Breast epithelium (tissue), 4 donors: ENCODE results near the gene SLC16A9. TPM values are rescaled to one million over a fixed set of nuclear protein-coding genes. Genes with fewer than 3 reads are reported as not detected.
"Not testable (repeated sequence)": the region's sequence is repeated elsewhere in the genome, so short reads cannot be mapped to it uniquely, and the experiment has no call there.

Experiments
- DNase-seq, 2 donors: peaks; one replicate each; pipeline ENCODE4 v3.0.0-alpha.2; 2019; ENCODE audit warnings: low spot score in 2 of 2
- H3K27ac ChIP-seq, 2 donors: fragments of 200-600 bp; sonication (generic) in 1 of 2; one replicate each; pipeline ENCODE4 v1.5.1; 2016 to 2019; ENCODE audit warnings: mild to moderate bottlenecking in 1 of 2
- H3K27me3 ChIP-seq, 2 donors: fragments of 200-600 bp; sonication (generic) in 1 of 2; one replicate each; pipeline versions ENCODE4 v1.5.1 to v1.6.0; 2017 to 2019; ENCODE audit warnings: control low read depth in 1 of 2, mild to moderate bottlenecking in 1 of 2
- H3K36me3 ChIP-seq: fragments of 200-600 bp; one replicate; pipeline ENCODE4 v1.5.1; 2019
- H3K4me1 ChIP-seq, 2 donors: fragments of 200-600 bp; sonication (generic); one replicate each; pipeline ENCODE4 v1.5.1; 2016 to 2019; ENCODE audit warnings: control low read depth in 1 of 2
- H3K4me3 ChIP-seq, 3 donors: fragments of 200-600 bp; sonication (generic); 1 replicate in 2 of 3; 2 replicates in 1 of 3; pipeline ENCODE4 v1.5.1; 2016 to 2019; ENCODE audit warnings: mild to moderate bottlenecking in 3 of 3, moderate library complexity in 2 of 3
- H3K9me3 ChIP-seq, 2 donors: fragments of 200-600 bp; sonication (generic) in 1 of 2; one replicate each; pipeline ENCODE4 v1.5.1; 2016 to 2019; ENCODE audit warnings: control low read depth in 1 of 2
- CTCF ChIP-seq, 3 donors: fragments of 450-650 bp; IDR thresholded peaks; one replicate each; pipeline ENCODE4 v1.5.1; 2016 to 2017; ENCODE audit warnings: antibody characterized with exemption in 3 of 3, mild to moderate bottlenecking in 3 of 3, moderate library complexity in 3 of 3
- POLR2A ChIP-seq: fragments of 450-650 bp; IDR thresholded peaks from one replicate; pipeline ENCODE4 v1.6.1; 2016; ENCODE audit warnings: antibody characterized with exemption, mild to moderate bottlenecking, moderate library complexity
- POLR2AphosphoS5 ChIP-seq, 3 donors: sonication (generic); formaldehyde crosslinking; IDR thresholded peaks; one replicate each; pipeline ENCODE4 v1.6.1; 2017; ENCODE audit warnings: antibody characterized with exemption in 3 of 3
- intact Hi-C: fragments of 100-400 bp; cut with DNase I; formaldehyde crosslinking; loops from one replicate; pipeline ENCODE4 v1.15.1; 2023; ENCODE audit warnings: low total_unique reads
- total RNA-seq, 3 donors: library from RNA; depleted of rRNA; stranded (reverse); fragments of >200 nt; gene quantifications; one replicate each; pipeline ENCODE4 v1.1.0, GENCODE V29; 2016

SLC16A9 gene
- total RNA-seq, 3 donors from 2014 or later = 0.32 to 1.2 (median 0.33) TPM

- Histone ChIP-seq H3K27me3 (no peaks in the 10 kb centered on the region), H3K9me3 (peaks cover 0 to 8% of the 10 kb centered on the region in 2 donors), H3K36me3 (no peaks in the 10 kb centered on the region), H3K27ac (no peak overlapping the region), H3K4me3 (no peak overlapping the region), H3K4me1 (no peaks in the 10 kb centered on the region)
- no peak for TF ChIP-seq POLR2A
- TF ChIP-seq POLR2AphosphoS5 (IDR thresholded peaks at IDR 0.05) = no peak
- TF ChIP-seq CTCF (IDR thresholded peaks at IDR 0.05) = no peak
- intact Hi-C loops = no loop called here
- no peak for DNase-seq
Measured at GRCh38 chr10:59648711-59649201, 60.9 kb downstream of the SLC16A9 start.

- intact Hi-C loops = no loop called here
- no peaks in the 10 kb centered on the region for H3K27me3 ChIP-seq
- H3K4me1 ChIP-seq = no peaks in the 10 kb centered on the region
- H3K4me3 ChIP-seq = no peak overlapping the region
- TF ChIP-seq POLR2A = no peak
- TF ChIP-seq CTCF (IDR thresholded peaks at IDR 0.05) = no peak
- TF ChIP-seq POLR2AphosphoS5 (IDR thresholded peaks at IDR 0.05) = no peak
- no peaks in the 10 kb centered on the region for H3K36me3 ChIP-seq
- H3K9me3 ChIP-seq = peaks cover 0 to 8% of the 10 kb centered on the region in 2 donors
- DNase-seq = no peak
- H3K27ac ChIP-seq = no peak overlapping the region
Measured at GRCh38 chr10:59644841-59645240, 64.8 kb downstream of the SLC16A9 start.

GRCh38 chr10:59641688-59642087 lies 68.0 kb downstream of the SLC16A9 start:
- H3K4me3 ChIP-seq, H3K27me3 ChIP-seq, H3K9me3 ChIP-seq, DNase-seq, H3K4me1 ChIP-seq, intact Hi-C loops, H3K27ac ChIP-seq, H3K36me3 ChIP-seq: not testable (repeated sequence)

- no peak for DNase-seq
- H3K4me1 ChIP-seq = no peaks in the 10 kb centered on the region
- H3K9me3 ChIP-seq = no peaks in the 10 kb centered on the region
- no peak for TF ChIP-seq POLR2AphosphoS5 (IDR thresholded peaks at IDR 0.05)
- TF ChIP-seq POLR2A = no peak
- TF ChIP-seq CTCF (IDR thresholded peaks at IDR 0.05) = no peak
- H3K27ac ChIP-seq = no peak overlapping the region
- intact Hi-C loops = no loop called here
- H3K4me3 ChIP-seq = no peak overlapping the region
- no peaks in the 10 kb centered on the region for H3K36me3 ChIP-seq
- H3K27me3 ChIP-seq = no peaks in the 10 kb centered on the region
Measured at GRCh38 chr10:59635502-59636290, 74.0 kb downstream of the SLC16A9 start.

GRCh38 chr10:59634102-59634501 lies 75.5 kb downstream of the SLC16A9 start:
- Histone ChIP-seq H3K27ac (no peak overlapping the region), H3K4me1 (no peaks in the 10 kb centered on the region), H3K36me3 (no peaks in the 10 kb centered on the region), H3K9me3 (no peaks in the 10 kb centered on the region), H3K4me3 (no peak overlapping the region), H3K27me3 (no peaks in the 10 kb centered on the region)
- intact Hi-C loops = no loop called here
- DNase-seq = no peak
- TF ChIP-seq POLR2A (no peak), CTCF (IDR thresholded peaks at IDR 0.05) (no peak), POLR2AphosphoS5 (IDR thresholded peaks at IDR 0.05) (no peak)
